Cerebellar cortex (tissue), 1 donor: ENCODE results near the gene ZNF454.

ENCODE experiments used
- DNase-seq: peaks from one replicate; pipeline ENCODE4 v3.0.0-alpha.2; 2015; ENCODE audit warnings: low spot score

The ZNF454 gene

DNA sequence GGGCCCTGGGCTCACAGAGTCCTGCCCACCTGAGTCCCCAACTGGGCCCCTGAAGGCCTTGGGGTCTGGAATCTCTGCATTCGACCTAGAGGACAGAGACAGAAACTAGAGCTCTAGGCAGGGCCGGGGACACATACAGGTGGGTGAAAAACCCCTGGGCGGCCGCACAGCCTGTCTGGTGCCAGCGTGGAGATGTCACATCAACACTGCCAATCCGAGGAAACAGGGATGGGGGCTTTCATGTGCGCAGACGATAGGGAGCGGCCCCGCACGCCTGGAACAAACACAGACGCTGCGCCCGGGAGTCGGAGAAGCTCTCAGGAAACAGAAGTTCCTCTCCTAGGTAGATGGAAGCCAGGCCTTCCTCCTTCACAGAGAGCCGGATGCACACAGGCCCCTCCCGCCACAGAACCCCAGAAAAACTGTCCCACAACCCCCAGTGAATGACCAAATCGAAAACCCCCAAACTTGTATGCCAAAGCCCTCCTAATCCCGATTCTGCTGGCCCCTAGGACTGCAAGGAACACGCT is 52.3 kb downstream of the ZNF454 start:
- no peak for DNase-seq

DNA sequence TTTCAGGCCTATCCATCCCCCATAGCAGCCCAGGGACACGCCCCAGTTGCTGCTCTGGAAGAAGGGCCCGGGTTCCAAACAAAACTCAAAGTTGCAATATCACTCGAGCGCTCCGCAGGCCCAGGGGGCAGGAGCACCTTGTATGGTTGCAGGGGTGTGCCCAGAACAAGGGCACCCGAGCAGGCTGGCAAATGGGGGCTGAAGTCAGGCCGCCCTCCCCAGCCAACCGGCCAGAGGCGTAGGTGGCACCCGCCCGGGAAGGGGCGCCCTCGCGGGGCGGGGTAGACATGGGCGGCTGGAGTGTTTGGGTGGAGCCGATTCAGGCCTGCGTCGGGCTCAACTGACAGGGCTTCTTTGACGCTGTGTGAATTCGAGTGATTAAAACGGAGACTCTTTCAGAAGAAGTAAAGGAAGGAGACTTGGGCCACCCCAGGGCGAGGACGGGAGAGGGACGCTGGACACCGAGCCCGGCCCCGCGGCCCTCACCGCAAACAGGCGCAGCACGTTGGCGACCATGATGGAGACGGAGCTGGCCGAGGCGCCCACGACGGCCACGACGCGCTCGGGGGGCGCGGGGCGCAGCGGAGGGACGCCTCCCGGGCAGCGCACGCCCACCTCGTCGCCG is 53.1 kb downstream of the ZNF454 start:
- DNase-seq = no peak

DNA sequence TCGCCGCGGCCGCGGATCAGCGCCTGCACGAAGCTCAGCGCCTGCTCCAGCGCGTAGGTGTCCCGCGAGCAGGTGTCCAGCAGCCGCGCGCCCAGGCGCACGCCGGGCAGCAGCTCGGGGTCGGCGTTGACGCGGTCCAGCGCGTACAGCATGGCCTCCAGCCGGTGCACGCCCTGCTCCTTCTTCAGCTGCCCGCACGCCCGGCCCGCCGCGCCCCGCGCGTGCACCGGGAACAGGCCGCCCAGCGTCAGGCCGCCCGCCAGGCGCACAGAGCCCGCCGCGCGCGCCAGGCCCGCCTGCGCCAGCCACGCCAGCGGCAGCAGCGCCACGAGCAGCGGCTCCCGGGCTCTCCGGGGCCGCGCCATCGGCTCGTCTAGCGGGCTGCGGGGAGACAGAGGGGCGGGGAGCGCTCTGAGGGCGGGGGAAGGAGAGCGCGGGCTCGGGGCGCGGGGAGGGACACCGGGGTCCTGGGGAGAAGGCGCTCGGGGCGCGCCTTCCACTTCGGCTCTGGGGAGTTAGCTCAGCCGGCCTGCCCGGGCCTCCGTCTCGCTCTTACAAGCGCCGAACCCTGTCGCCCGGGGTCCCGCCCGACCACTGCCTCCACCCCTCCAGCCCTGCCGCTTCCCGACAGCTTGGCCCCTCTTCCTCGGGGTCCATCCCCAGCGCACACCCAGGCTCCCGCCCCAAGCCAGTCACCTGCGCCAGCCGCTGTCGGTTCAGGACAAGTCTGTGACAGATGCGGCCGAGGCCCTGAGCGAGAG is 53.8 kb downstream of the ZNF454 start, which contains the start of gene GRM6:
GRM6 (minus strand) TSS at position 741 of the 761 bp plus-strand sequence; CDS start at position 365, 376 bp downstream.
- no peak for DNase-seq

DNA sequence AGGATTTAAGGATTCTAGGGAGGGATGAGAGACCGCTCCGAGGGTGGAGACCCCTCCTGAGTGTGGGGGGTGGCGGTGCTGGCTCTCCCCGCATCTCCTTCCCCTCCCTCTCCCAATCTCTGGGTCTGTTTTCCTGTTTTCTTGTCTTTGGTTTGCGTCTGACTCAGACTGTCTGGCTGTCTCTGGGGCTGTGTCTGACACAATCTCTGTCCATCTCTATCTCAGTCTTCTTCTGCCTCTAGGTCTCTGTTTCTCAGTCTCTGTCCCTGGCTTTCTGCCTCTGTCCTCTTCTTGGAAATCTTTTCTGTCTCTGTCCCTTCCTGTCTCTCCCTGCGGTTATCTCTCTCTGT is 54.3 kb downstream of the ZNF454 start:
- no peak for DNase-seq

GRCh38 chr5:178996156-178996555 is 55.2 kb downstream of the ZNF454 start:
- DNase-seq = no peak

GRCh38 chr5:178997191-178997590 is 56.2 kb downstream of the ZNF454 start:
- DNase-seq = no peak

GRCh38 chr5:178998441-178998840 is 57.4 kb downstream of the ZNF454 start:
- DNase-seq = no peak

DNA sequence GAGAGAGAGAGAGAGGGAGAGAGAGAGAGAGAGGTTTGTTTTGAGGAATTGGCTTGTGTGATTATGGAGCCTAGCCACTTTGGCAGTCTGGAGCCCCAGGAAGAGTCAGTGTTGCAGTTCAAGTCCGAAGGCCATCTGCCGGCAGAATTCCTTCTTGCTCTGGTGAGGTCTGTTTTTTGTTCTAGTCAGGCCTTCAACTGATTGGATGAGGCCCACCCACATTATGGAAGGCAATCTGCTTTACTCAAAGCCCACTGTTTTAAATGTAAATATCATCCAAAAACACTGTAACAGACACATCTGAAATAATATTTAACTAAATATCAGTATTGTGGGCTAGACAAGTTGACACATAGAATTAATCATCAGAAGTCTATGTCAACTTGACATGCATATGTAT is 65.6 kb downstream of the ZNF454 start:
- no peak for DNase-seq

DNA sequence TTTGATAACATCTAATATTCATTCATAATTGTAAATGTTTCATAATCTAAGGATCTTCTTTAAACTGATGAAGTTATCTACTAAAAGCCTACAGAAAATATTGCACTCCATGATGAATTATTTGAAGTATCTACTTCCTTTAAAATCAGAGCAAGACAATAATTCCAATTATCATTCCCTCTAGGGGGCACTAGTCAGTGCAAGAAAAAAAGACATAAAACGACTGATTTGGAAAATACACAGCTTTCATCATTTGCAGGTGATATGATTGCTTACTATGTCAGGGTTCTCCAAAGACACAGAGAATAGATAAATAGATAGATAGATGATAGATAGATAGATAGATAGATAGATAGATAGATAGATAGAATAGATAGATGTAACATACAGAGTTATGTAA is 67.7 kb downstream of the ZNF454 start:
- no peak for DNase-seq
